HG03060 (cell line): ENCODE data around the gene HTT.

Experiments used
- ATAC-seq: cut with Tn5 transposase; IDR thresholded peaks from one replicate; pipeline ENCODE4 v1.9.1; 2021; ENCODE audit warnings: low read depth, moderate number of reproducible peaks; ENCODE audit not compliant: unreplicated experiment

Gene HTT

DNA sequence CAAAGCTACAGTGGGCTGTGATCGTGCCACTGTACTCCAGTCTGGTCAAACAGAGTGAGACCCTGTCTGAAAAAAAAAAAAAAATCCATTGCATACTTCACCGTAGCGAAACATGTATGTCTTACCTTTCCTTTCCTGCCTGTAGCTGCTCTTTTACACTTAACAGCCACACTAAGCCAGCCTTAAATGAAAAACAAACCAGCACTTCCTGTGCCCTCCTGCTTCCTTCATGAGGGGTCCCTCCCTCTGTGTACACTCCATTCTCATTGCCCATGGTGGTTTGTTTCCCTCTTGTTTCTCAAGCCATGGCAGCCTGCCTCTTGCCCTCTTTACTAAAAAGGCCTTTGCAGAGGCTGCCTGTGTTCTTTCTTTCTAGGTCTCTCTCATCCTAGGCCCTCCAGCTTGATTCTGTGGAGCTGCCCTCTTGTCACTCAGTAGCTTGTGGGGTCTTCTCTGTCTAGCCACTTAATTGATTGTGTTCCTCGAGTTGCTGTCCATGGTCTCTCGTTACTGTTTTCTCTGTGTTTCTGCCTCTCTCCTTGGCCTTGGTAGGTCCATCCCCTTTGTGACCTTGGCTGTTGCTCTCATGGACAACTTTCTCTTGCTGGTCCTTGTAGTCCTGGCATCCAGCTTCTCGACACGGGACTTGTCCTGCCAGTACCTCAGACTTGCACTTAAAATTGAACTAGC is 122.3 kb downstream of the HTT start:
- no peak for ATAC-seq

DNA sequence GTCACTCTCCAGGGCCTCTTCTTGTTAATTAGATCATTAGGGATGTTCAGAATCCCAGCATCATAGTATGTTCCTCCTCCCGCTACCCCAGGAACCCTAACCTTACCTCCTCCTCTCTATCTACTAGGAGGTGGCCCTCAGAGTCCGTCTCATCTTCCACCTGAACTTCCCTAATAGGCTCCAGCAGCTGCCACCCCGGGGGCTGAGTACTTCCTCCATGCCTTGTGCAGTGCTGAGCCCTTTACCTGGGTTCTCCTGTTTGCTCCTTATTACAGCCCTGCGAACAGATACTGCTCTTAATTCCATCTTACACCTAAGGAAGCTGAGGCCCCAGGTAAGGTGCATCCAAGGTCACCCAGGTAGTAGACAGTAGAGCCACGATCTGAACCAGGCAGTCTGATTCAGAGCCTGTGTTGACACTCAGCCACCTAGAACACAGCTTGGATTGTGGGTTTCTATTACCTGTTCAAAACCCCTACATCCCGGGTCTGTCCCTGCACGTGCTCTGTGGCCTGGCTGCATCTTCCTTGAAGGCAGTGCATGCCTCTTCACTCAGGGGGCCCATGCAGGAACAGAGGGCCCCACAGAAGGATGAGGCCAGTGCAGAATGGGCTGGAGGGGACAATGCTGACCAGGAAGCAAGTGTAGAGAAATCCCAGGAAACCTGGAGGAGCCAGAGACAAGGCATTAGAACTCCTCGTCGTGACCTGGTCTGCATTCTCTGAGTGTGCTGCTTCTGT is 123.1 kb downstream of the HTT start:
- no peak for ATAC-seq

DNA sequence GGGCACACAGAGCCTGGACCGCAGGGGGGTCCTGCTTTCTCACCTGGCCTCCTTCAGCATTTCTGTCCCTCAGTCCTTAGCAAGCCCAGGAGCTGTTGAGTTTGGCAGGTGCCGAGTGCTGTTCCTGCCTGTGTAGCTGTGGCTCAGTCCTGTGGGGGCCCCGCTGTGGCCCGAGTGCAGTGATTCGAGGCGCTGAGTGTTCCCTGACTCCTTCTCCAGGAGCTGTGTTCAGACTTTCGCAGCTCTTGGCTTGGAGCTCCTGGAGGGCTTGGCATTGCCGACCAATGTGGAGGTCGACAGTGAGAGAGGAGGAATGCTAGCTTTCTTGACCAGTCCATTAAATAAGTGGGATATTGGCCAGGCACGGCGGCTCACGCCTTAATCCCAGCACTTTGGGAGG is 124.4 kb downstream of the HTT start:
- no peak for ATAC-seq

DNA sequence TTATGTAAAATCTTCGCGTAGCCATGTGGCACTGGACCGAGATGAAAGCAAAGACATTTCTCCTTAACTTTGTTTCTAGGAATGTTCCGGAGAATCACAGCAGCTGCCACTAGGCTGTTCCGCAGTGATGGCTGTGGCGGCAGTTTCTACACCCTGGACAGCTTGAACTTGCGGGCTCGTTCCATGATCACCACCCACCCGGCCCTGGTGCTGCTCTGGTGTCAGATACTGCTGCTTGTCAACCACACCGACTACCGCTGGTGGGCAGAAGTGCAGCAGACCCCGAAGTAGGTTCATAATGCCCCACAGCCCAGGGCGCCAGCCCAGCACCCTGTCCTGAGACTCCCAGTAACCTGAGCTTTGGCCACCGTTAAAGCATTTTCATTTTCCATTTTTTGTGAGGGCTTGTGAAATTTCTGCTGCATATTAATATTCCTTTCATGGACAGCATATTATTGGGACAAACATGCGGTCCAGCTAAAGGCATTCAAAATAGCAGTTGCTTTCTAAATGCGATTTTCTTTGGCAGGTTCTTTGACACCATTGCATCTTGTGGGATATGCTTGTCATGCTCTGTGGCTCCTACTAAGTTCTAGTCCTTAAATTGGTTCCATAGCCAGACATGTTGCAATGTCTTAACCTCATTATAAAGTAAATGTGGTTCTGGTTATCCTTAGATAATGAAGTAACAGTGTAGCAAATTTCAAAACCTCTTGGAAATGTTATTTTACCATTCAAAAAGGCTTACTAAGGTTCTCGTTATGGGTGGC is 125.4 kb downstream of the HTT start:
- no peak for ATAC-seq

DNA sequence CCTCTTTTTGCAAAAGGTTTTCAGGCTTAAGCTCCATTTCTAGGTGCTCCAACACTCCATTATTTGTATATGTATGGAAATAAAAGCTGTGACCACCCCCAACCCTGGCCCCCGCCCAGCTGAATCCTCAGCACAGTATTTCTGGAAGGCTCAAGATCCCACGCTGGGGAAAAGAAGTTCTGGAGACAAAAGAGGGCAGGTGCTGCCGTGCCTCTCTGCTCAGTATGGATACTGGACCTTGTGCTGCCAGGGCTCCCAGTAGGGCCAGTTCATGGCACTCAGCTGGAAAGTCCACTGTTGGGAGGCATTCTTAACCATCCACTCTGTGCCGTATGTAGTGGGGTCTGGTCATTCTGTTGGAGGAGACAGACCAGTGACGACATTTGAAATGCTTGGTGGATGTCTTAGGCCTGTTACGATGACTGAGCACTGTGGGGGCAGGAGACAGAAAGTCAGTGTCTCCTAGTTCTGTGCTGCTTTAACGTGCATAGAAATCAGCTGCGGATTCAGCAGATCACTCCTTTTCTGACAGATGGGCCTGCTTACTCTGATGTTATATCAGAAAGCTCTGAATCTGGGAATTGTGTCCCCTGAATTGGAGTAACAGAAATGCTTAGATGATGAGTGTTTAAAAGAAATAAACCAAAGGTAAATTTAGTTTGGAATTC is 126.1 kb downstream of the HTT start:
- ATAC-seq, result no peak

DNA sequence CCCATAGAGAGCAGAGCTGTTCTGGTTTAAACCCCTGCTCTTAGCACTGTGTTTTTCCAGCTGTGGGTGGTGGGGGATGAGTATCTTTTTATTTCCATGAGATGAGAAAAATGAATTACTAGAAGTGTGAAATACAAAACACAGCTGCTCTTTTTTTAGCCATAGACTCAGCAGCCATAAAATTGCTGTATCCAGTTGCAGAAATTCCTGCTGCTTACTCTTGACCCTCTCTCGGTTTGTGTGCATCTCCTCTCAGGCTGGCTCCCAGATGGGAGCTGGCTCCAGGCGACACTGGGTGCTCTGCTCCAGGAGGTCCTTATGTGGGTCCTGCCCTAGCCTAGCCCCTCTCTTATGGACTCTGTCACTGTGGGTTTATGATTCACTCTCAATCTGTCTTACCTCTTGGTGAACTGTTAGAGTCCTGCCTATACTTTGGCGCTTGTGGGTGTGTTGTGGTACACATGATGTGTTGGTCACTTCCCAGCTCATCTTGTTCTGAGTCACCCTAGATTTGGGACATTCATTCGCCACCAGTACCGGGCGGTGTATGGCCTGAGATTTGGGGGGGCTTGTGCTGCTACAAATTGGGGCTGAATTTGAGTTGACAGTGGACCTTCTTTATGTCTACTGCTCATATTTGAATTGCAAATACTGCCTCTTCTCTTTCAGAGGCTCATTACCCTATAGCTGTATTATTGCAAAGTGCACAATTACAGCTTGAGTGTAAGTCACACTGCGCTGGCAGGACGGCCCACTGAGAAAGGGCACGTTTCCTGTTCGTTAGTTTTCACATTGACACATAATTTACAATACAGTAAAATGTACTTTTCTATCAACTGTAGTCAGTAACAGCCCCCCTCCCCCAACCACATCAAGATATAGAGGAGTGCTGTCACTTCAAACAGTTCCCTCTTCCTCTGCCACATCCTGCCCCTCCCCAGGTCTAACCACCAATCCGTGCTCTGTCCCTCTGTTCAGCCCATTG is 127.5 kb downstream of the HTT start:
- no peak for ATAC-seq

DNA sequence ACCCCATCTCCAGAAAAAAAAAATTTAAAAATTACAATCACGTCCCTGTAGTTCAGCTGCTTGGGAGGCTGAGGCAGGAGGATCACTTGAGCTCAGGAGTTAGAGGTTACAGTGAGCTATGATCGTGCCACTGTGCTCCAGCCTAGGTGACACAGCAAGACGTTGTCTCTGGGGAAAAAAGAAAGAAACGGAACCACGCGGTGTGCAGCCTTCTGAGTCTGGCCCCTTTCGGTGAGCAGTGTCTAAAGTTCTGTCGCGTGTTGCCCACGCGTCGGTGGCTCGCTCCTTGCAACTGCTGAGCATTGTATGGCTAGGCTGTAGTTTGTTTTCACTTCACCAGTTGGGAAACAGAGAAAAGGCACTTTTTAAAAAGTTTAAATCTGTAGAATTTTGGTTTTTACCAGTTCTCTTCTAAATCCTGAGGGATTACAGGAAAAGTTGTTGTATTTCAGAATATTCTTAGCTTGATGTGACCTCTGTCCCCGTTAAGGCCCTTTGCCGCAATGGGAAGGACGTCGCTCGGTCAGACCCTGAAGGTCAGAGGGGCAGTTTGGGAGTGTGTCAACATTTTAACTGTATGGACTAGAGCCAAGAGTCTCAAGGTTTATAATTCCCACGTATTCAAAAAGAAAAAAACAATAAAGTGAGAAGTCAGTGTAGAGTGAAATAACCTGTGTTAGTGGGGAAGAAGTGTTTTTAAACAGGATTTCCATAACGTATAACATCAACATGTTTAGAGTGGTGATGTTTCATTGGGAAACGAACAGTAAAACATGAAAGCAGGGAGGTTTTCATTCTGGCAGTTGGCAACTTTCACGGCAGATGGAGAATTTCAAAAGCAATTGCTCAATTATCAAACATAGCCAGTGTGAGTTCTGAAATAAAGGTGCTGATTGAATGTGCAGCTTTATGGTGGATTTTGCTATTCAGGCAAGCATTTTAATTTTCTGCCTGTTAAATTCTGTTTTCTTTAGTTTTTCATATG is 128.6 kb downstream of the HTT start:
- ATAC-seq, result no peak

DNA sequence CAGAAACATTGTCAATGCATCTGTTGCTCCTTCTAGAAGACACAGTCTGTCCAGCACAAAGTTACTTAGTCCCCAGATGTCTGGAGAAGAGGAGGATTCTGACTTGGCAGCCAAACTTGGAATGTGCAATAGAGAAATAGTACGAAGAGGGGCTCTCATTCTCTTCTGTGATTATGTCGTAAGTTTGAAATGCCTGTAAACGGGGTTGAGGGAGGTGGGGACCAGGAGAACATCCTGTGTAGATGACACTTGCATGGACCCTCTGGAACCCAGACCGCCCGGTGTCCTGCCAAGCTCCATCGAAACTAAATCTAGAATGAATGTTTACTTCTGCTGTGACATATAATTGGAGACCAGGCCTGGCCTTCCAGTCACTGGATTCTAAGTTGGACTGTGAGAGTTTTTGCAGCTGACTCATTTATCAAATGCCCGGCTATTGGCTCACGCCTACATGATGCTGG is 129.5 kb downstream of the HTT start:
- ATAC-seq, result no peak

DNA sequence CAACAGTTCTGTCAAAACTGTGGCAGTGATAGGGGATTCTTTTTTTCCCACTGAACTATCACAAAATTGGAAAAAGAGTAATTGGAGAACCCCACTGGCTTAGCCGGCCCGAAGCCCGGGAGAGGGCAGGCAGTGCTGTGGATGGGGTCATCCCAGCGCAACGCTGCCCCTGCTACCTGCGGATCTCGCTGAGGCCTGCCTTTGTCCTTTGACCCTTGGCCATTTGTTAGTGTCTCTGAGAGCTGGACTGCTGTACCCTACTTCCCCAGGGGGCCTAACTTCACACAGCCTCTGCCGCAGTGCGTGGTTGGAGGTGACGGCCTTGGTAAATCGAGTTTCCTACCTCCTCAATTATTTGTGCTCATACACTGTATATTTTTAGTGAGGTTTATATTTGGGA is 131.5 kb downstream of the HTT start:
- no peak for ATAC-seq

DNA sequence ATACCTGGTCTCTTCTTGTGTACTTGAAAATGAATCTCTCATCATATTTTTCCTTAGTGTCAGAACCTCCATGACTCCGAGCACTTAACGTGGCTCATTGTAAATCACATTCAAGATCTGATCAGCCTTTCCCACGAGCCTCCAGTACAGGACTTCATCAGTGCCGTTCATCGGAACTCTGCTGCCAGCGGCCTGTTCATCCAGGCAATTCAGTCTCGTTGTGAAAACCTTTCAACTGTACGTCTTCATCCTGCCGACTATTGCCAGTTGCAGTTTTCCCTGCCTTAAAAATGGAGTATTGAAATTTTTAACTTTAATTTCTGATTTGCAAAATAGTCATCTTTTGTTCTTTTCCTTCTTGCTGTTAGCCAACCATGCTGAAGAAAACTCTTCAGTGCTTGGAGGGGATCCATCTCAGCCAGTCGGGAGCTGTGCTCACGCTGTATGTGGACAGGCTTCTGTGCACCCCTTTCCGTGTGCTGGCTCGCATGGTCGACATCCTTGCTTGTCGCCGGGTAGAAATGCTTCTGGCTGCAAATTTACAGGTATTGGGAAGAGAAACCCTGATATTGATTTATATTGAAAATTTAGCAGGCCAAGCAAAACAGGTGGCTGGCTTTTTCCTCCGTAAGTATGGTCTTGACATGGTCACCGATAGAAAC is 132.1 kb downstream of the HTT start:
- no peak for ATAC-seq

DNA sequence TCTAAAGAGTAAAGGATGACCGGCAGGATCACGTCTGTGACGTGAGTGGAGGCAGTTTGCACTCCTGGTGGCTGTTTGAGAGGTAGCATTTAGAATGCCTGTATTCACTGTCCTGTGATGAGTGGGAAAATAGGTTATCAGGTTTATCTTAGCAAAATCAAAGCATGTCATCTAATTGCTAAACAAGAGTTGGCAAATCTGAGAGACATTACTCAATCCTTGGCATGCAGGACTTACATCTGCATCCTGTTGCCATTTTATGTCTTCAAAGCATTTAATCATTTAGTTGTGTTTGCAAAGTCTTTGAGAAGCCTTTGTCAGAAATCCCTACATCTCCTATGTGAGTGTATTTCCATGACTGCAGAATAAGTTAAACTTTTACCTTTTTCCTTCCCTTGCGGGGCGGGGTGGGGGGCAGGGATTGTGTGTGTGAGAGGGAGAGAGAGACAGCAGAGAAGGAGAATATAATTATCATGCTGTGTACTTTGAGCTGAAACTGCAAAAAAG is 133.1 kb downstream of the HTT start:
- no peak for ATAC-seq

DNA sequence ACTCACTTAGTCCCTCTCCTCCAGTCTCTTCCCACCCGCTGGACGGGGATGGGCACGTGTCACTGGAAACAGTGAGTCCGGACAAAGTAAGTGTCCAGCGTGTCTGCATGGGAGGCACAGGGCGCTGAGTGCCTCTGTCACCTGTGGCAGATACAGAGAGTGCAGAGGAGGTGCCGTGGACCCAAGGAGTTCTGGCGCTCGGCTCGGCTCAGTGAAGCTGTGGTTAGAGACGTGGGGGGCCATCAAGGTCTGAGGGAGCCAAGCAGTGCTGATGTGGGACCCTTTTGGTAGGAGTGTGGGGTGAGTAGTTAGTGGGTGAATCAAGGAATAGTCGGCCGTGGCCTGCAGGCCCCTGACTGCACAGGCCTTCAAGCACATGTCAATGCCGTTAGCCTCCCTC is 134.3 kb downstream of the HTT start:
- no peak for ATAC-seq

DNA sequence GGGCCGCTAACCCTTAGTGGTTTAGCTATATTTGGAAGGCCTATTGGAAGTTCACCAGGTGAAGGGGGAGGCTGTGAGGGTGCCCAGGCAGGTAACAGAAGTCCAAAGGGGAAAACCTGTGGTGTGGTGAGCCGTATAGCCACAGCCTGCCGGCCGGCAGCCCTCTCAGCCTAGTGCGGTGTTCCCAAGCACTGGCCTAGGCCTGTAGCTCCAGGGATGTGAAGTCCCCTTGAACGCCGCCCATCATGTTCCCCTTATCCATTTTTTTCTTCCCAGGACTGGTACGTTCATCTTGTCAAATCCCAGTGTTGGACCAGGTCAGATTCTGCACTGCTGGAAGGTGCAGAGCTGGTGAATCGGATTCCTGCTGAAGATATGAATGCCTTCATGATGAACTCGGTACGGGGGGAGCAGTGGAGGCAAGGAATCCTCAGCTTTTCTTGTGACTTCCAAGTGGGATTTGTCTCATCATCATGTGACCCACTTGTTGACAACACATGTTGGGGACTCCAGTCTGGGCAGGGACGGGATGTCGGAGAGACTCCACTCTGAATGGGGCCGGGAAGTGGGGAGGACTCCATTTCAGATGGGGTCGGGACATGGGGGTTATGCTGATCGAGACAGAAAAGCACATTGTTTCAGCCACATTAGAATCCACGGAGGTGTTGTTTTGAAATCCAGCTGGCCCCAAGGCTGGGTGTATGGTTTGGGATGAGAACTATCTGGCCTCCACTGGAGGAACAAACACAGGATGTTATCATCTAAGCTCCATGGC is 135.3 kb downstream of the HTT start:
- no peak for ATAC-seq

DNA sequence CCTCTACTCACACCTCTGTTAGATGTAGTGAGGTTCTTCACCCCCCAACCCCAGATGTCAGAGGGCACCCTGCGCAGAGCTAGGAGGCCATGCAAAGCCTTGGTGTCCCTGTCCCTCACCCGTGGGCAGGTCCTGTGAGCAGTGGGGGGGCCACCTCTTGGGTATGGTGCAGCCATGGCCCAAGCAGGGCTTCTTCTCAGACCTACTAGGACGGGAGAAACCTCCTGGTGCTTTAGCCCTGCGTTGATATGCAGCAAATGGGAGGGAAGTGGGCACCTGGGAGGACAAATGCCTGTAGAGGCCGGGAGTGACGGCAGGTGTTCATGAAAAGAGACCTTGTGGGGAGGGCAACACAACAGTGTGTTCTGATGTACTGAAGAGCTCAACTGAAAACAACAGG is 136.0 kb downstream of the HTT start:
- ATAC-seq, result no peak

DNA sequence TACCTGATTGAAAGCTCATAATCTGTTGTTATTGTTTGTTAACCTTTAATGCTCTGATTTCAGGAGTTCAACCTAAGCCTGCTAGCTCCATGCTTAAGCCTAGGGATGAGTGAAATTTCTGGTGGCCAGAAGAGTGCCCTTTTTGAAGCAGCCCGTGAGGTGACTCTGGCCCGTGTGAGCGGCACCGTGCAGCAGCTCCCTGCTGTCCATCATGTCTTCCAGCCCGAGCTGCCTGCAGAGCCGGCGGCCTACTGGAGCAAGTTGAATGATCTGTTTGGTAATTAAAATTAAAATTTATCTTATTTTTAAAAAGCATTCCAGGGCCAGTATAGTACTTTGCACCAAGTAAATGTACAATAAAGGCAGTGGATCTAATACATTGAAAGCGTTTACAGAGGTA is 137.4 kb downstream of the HTT start:
- no peak for ATAC-seq

DNA sequence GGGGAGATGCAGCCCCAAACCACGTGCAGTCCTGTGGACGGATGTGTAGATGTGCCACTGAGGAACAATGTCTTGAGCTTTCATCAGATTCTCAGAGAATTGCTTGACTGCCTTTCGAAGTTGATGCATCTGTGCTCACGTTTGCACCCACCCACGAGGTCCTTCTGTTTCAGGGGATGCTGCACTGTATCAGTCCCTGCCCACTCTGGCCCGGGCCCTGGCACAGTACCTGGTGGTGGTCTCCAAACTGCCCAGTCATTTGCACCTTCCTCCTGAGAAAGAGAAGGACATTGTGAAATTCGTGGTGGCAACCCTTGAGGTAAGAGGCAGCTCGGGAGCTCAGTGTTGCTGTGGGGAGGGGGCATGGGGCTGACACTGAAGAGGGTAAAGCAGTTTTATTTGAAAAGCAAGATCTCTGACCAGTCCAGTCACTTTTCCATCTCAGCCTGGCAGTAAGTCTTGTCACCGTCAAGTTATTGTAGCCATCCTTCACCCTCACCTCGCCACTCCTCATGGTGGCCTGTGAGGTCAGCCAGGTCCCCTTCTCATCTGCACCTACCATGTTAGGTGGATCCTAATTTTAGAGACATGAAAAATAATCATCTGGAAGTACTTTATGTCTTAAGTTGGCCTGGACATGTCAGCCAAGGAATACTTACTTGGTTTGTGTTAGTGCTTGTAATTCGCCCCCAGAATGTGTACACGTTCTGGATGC is 138.1 kb downstream of the HTT start:
- ATAC-seq, result no peak

DNA sequence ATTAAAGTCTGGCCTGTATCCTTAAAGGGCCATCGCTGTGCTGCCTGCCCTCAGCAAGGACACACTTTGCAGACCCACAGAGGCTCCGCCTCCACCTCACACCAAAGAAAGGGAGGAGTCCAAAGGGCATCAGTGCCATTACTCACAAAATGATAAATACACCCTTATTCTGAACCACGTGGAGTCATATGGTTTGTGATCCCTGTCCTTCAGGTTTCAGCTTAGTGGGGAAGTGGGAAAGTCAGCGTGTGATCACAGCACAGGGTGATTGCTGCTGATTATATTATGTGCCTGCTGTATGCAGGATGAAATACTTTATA is 138.6 kb downstream of the HTT start:
- ATAC-seq, result no peak
